Stimulated activated naive CD8-positive, alpha-beta T cell treated with anti-CD3 and anti-CD28 coated beads, Interleukin-15, Interleukin-2, amounts not matched to agents 100 ng/mL and 50 ng/mL, for 24 hours (primary cell): ENCODE measurements around the gene USP48.
"Not testable (repeated sequence)": the region's sequence is repeated elsewhere in the genome, so short reads cannot be mapped to it uniquely, and the experiment has no call there.

ENCODE experiments used
- H3K27ac Mint-ChIP-seq: one replicate; pipeline ENCODE4 v1.8.0; 2021; ENCODE audit warnings: mild to moderate bottlenecking, mixed read lengths
- H3K27me3 Mint-ChIP-seq: one replicate; pipeline ENCODE4 v1.8.0; 2021; ENCODE audit warnings: mixed read lengths
- H3K36me3 Mint-ChIP-seq: one replicate; pipeline ENCODE4 v1.8.0; 2021; ENCODE audit warnings: low read depth, mixed read lengths
- H3K4me1 Mint-ChIP-seq: one replicate; pipeline ENCODE4 v1.8.0; 2021; ENCODE audit warnings: low read depth, mixed read lengths
- H3K4me3 Mint-ChIP-seq: one replicate; pipeline ENCODE4 v1.8.0; 2021; ENCODE audit warnings: mild to moderate bottlenecking, mixed read lengths
- H3K9me3 Mint-ChIP-seq: one replicate; pipeline ENCODE4 v1.8.0; 2021; ENCODE audit warnings: mixed read lengths

The USP48 gene

GRCh38 chr1:21771672-21772071 lies 11.3 kb downstream of the USP48 start:
- H3K36me3 Mint-ChIP-seq, result peaks cover 11% of the 10 kb centered on the region
- not testable (repeated sequence) for H3K9me3 Mint-ChIP-seq, H3K27me3 Mint-ChIP-seq, H3K27ac Mint-ChIP-seq, H3K4me3 Mint-ChIP-seq
- peaks cover 60% of the 10 kb centered on the region for H3K4me1 Mint-ChIP-seq

DNA sequence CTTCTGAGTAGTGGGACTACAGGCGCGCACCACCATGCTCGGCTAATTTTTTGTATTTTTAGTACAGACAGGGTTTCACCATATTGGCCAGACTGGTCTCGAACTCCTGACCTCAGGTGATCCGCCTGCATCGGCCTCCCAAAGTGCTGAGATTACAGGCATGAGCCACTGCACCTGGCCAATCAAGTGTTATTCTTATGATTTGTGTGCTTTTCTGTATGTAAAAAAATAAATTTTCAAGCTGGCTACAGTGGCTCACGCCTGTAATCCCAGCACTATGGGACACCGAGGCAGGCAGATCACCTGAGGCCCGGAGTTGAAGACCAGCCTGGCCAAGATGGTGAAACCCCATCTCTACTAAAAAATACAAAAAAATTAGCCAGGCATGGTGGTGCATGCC lies 12.3 kb downstream of the USP48 start:
- not testable (repeated sequence) for H3K27ac Mint-ChIP-seq, H3K9me3 Mint-ChIP-seq, H3K27me3 Mint-ChIP-seq, H3K4me3 Mint-ChIP-seq
- H3K4me1 Mint-ChIP-seq, result peaks cover 61% of the 10 kb centered on the region
- peaks cover 11% of the 10 kb centered on the region for H3K36me3 Mint-ChIP-seq

GRCh38 chr1:21770201-21770600 lies 12.7 kb downstream of the USP48 start:
- no peaks in the 10 kb centered on the region for H3K27me3 Mint-ChIP-seq
- peaks cover 11% of the 10 kb centered on the region for H3K36me3 Mint-ChIP-seq
- H3K4me3 Mint-ChIP-seq, result no peak overlapping the region
- H3K4me1 Mint-ChIP-seq, result peaks cover 63% of the 10 kb centered on the region
- H3K27ac Mint-ChIP-seq, result peak overlapping the region; percentile 16
- H3K9me3 Mint-ChIP-seq, result no peaks in the 10 kb centered on the region

GRCh38 chr1:21767106-21767505 lies 15.8 kb downstream of the USP48 start:
- peaks cover 74% of the 10 kb centered on the region for H3K4me1 Mint-ChIP-seq
- peaks cover 11% of the 10 kb centered on the region for H3K36me3 Mint-ChIP-seq
- not testable (repeated sequence) for H3K9me3 Mint-ChIP-seq, H3K4me3 Mint-ChIP-seq, H3K27me3 Mint-ChIP-seq, H3K27ac Mint-ChIP-seq

DNA sequence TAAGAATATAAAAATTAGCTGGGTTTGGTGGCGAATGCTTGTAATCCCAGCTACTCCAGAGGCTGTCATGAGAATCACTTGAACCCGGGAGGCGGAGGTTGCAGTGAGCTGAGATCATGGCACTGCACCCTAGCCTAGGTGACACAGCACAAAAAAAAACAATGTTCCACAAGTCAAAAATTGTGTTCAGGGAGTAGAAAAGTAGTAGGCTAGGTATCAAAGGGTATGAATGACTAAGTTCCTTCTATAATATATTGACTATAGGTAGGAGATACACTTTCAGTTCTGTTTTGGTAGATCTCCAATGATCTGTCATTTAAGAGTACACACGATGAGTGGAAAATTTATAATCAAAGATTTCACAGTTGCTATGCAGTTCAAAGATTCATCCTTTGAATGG lies 16.7 kb downstream of the USP48 start:
- Mint-ChIP-seq H3K27me3 (no peaks in the 10 kb centered on the region), H3K36me3 (peaks cover 11% of the 10 kb centered on the region), H3K4me1 (peaks cover 74% of the 10 kb centered on the region), H3K4me3 (no peak overlapping the region), H3K27ac (peak overlapping the region; percentile 63), H3K9me3 (no peaks in the 10 kb centered on the region)

DNA sequence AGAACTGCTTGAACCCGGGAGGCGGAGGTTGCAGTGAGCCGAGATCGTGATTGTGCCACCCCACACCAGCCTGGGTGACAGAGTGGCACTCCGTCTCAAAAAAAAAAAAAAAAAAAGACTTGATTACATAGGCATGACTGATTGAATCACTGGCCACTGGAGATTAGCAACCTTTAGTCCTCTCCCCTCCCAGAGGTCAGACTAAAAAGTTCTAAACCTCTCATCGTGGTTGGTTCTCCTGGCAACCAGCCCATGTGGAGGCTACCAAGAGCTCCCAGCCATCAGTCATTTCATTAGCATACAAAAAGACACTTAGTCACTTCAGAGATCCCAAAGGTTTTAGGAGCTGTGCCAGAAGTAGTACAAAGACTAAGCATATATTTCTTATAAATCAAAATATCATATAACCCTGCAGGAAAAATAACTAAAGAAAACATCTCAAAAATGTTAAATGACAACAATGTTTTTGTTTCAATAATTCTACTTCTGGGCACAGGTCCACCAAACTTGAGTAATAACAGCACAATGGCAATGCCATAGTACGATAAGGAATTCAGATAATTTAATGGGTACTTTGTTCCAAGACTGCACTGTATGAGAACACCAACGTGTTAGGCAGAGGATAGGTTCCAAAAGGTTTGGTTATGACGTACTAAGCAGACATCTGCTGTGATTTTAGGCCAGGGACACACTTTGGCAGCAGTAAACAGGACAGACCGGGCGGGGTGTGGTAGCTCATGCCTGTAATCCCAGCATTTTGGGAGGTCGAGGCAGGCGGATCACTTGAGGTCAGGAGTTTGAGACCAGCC lies 18.1 kb downstream of the USP48 start:
- peaks cover 73% of the 10 kb centered on the region for H3K4me1 Mint-ChIP-seq
- H3K36me3 Mint-ChIP-seq, result peaks cover 5% of the 10 kb centered on the region
- H3K4me3 Mint-ChIP-seq, result no peak overlapping the region
- no peaks in the 10 kb centered on the region for H3K27me3 Mint-ChIP-seq
- H3K27ac Mint-ChIP-seq, result peak overlapping the region; percentile 40
- no peaks in the 10 kb centered on the region for H3K9me3 Mint-ChIP-seq

DNA sequence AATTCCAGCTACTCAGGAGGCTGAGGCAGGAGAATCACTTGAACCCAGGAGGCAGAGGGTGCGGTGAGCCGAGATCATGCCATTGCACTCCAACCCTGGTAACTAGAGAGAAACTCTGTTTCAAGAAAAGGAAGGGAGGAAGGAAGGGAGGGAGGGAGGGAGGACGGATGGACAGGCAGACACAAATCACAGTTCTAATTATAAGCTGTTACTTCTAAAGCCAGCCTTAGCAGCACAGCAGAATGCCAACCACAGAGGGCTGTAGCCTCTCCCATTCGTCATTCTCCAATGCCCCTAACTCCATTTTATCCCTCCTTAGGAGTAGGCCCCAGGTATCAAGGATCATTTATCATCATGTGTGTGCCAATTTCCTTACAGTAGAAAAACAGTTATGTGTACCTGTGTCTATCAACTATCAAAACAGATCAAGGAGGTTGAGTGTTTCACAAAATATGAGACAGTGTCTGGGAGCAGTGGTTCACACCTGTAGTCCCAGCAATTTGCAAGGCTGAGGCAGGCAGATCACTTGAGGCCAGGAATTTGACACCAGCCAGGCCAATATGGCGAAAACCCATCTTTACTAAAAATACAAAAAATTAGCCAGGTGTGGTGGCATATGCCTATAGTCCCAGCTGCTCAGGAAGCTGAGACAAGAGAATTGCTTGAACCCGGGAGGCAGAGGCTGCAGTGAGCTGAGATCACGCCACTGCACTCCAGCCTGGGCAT lies 19.1 kb downstream of the USP48 start:
- Mint-ChIP-seq H3K4me3 (no peak overlapping the region), H3K27me3 (no peaks in the 10 kb centered on the region), H3K9me3 (no peaks in the 10 kb centered on the region), H3K4me1 (peaks cover 78% of the 10 kb centered on the region), H3K27ac (no peak overlapping the region), H3K36me3 (peaks cover 2% of the 10 kb centered on the region)

- H3K27ac Mint-ChIP-seq, result no peak overlapping the region
- H3K4me1 Mint-ChIP-seq, result peaks cover 75% of the 10 kb centered on the region
- H3K36me3 Mint-ChIP-seq, result no peaks in the 10 kb centered on the region
- H3K27me3 Mint-ChIP-seq, result no peaks in the 10 kb centered on the region
- H3K9me3 Mint-ChIP-seq, result no peaks in the 10 kb centered on the region
- H3K4me3 Mint-ChIP-seq, result no peak overlapping the region
Observed at GRCh38 chr1:21763236-21763635, 19.7 kb downstream of the USP48 start.

DNA sequence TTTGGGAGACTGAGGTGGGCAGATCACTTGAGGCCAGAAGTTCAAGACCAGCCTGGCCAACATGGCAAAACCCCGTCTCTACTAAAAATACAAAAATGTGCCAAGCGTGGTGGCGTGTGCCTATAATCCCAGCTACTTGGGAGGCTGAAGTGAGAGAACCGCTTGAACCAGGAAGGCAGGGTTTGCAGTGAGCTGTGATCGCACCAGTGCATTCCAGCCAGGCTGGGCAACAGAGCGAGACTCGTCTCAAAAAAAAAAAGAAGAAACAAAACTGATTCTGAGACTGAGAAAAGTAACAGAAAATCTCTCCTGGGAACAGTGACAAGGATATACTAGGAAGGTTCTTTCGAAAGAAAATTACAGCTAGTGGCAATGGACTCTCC lies 20.9 kb downstream of the USP48 start:
- Mint-ChIP-seq H3K27me3 (no peaks in the 10 kb centered on the region), H3K4me1 (peaks cover 75% of the 10 kb centered on the region), H3K9me3 (no peaks in the 10 kb centered on the region), H3K4me3 (no peak overlapping the region), H3K36me3 (peaks cover 4% of the 10 kb centered on the region), H3K27ac (peak overlapping the region; percentile 58)

- H3K9me3 Mint-ChIP-seq, result no peaks in the 10 kb centered on the region
- H3K36me3 Mint-ChIP-seq, result peaks cover 10% of the 10 kb centered on the region
- no peaks in the 10 kb centered on the region for H3K27me3 Mint-ChIP-seq
- H3K27ac Mint-ChIP-seq, result no peak overlapping the region
- H3K4me1 Mint-ChIP-seq, result peaks cover 70% of the 10 kb centered on the region
- no peak overlapping the region for H3K4me3 Mint-ChIP-seq
Observed at GRCh38 chr1:21761052-21761451, 21.9 kb downstream of the USP48 start.

- H3K9me3 Mint-ChIP-seq, result no peaks in the 10 kb centered on the region
- peaks cover 16% of the 10 kb centered on the region for H3K36me3 Mint-ChIP-seq
- no peaks in the 10 kb centered on the region for H3K27me3 Mint-ChIP-seq
- no peak overlapping the region for H3K4me3 Mint-ChIP-seq
- H3K27ac Mint-ChIP-seq, result peak overlapping the region; percentile 38
- H3K4me1 Mint-ChIP-seq, result peaks cover 57% of the 10 kb centered on the region
Observed at GRCh38 chr1:21759818-21760217, 23.1 kb downstream of the USP48 start.

DNA sequence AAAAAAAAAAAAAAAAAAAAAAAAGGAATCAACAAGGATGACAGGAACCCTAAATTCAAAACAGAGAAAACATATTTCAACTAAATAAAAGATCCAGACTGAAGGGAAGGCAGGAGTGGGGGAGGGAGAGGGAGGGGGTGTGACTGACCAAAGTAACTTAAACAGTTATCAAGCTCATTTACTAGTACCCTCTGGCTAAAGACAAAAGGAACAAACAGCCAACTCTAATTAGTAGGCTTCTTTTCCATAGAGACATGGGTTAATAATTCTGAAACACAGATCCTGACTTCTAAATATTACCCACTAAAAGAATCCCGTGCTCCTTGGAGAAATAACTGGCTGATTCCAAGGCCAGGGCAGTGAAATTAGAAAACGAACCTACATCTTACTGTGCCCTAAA lies 23.8 kb downstream of the USP48 start:
- Mint-ChIP-seq H3K4me1 (peaks cover 54% of the 10 kb centered on the region), H3K4me3 (no peak overlapping the region), H3K27me3 (no peaks in the 10 kb centered on the region), H3K27ac (peak overlapping the region; percentile 38), H3K36me3 (peaks cover 22% of the 10 kb centered on the region), H3K9me3 (no peaks in the 10 kb centered on the region)

DNA sequence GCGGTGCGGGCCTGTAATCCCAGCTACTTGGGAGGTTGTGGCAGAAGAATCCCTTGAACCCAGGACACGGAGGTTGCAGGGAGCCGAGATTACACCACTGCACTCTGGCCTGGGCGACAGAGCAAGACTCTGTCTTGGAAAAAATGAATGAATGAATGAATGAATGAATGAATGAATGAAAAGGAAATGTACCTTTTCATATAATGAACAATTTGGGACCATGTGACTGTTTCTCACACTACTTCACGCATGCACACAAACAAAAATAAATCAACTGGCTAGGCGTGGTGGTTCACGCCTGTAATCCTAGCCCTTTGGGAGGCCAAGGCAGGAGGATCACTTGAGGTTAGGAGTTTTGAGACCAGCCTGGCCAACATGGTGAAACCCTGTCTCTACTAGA lies 24.3 kb downstream of the USP48 start:
- H3K4me1 Mint-ChIP-seq, result peaks cover 49% of the 10 kb centered on the region
- no peaks in the 10 kb centered on the region for H3K27me3 Mint-ChIP-seq
- H3K36me3 Mint-ChIP-seq, result peaks cover 24% of the 10 kb centered on the region
- H3K27ac Mint-ChIP-seq, result no peak overlapping the region
- no peaks in the 10 kb centered on the region for H3K9me3 Mint-ChIP-seq
- H3K4me3 Mint-ChIP-seq, result no peak overlapping the region

GRCh38 chr1:21756393-21757089 lies 26.4 kb downstream of the USP48 start:
- H3K27ac Mint-ChIP-seq, result no peak overlapping the region
- no peaks in the 10 kb centered on the region for H3K9me3 Mint-ChIP-seq
- peaks cover 28% of the 10 kb centered on the region for H3K4me1 Mint-ChIP-seq
- H3K36me3 Mint-ChIP-seq, result peaks cover 35% of the 10 kb centered on the region
- no peaks in the 10 kb centered on the region for H3K27me3 Mint-ChIP-seq
- no peak overlapping the region for H3K4me3 Mint-ChIP-seq

GRCh38 chr1:21755067-21755466 lies 27.9 kb downstream of the USP48 start:
- peaks cover 47% of the 10 kb centered on the region for H3K36me3 Mint-ChIP-seq
- no peak overlapping the region for H3K27ac Mint-ChIP-seq
- H3K27me3 Mint-ChIP-seq, result no peaks in the 10 kb centered on the region
- no peaks in the 10 kb centered on the region for H3K9me3 Mint-ChIP-seq
- H3K4me3 Mint-ChIP-seq, result no peak overlapping the region
- H3K4me1 Mint-ChIP-seq, result peaks cover 22% of the 10 kb centered on the region
